HG03378 (cell line): ENCODE results near the gene TAF12.
"Not testable (repeated sequence)": the region's sequence is repeated elsewhere in the genome, so short reads cannot be mapped to it uniquely, and the experiment has no call there.

ENCODE experiments used
- ATAC-seq: cut with Tn5 transposase; IDR thresholded peaks from one replicate; pipeline ENCODE4 v1.9.1; 2021; ENCODE audit warnings: mild to moderate bottlenecking, moderate library complexity; ENCODE audit not compliant: unreplicated experiment

The TAF12 gene

DNA sequence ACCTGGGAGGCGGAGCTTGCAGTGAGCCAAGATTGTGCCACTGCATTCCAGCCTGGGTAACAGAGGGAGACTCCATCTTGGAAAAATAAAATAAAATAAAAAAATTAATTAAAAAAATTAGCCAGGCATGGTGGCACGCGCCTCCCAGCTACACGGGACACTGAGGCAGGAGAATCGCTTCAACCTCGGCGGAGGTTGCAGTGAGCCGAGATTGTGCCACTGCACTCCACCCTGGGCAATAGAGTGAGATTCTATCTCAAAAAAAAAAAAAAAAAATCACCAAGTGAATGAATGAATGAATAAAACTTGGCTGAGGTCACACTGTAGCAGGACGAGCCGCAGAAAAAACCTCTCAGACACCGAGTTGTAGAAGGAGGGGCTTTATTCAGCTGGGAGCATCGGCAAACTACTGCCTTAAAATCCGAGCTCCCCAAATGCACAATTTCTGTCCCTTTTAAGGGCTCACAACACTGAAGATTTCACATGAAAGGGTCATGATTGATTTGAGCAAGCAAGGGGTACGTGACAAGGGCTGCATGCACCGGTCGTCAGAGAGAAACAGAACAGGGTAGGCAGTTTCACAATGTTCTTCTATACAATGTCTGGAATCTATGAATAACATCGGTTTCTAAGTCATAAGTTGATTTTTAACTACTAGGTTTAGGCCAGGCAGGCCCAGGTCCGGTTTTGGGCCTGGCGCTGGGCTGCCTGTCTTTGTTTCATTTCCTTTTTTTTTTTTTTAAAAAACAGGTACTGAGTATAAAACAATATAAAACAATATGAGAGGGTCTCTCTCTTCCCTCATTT is 56.1 kb downstream of the TAF12 start:
- not testable (repeated sequence) for ATAC-seq

DNA sequence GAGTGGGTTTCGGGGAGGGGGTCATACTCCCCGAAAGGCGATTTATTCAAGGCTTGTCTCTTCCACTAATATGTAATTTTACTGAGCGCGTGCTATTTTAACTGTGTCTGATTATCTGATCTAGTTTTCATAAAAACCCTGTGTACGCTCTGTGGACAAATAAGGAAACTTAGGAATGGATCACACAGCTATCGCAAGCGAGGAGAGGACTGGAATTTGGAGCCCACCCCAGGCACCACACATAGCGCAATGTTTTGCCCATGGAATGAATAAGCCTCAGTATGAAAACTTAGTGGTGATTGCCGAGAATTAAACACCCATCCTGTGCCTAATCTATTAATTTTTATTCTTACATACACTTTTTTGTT is 60.6 kb downstream of the TAF12 start:
- ATAC-seq = no peak

DNA sequence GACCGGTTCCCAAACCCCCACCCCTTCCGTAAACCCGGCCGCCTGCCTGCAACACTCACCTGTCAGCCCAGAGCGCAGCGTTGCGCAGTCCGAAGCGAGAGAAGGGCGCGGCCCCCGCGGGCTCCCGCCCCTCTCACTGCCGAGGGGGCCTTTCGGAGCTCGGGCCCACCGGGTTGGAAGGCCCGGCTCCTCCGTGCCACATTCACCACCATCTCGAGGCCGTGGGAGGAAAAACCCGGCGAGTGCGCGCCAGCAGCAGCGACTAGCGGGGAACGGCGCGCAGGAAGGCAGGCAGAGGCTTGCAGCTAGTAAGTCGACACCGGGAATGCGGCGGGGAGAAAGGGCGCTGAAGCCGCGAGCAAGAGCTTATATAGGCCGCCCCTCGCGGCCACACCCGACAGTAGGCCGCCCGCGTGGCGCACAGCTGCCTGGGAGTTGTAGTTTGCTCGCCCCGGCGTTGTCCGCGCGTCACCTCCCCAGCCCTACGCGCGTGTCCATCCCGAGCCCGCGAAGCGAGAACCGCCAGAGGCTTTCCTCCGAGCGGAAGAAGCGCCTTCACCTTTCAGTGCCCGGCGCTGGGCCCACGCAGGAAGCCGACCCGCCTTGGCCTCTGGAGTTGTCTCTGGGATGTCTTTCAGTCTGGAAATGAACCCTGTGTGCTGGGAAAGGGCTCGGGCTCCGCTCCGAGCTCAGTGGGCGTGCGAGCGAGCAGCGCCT is 61.2 kb downstream of the TAF12 start:
- ATAC-seq = peak; percentile 62

GRCh38 chr1:28580722-28581530 is 61.9 kb downstream of the TAF12 start:
- ATAC-seq = peak; percentile 30

DNA sequence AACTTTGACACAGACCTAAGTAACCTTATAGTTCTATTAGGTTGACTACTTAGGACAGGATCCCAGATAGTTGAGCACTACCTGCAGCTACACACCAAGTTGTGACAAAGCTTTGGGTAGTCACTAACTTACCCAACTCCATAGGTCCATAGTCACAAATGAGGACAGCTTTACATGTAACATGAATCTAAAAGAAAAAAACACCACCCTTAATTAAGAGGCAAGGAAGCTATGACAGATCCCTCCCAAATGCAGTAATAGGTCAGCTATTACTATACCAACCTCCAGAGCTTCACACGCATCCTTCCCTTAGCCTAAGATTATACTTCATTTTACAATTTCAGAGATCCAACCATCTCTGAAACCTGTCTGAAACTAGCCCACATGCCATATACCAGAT is 63.5 kb downstream of the TAF12 start:
- no peak for ATAC-seq

DNA sequence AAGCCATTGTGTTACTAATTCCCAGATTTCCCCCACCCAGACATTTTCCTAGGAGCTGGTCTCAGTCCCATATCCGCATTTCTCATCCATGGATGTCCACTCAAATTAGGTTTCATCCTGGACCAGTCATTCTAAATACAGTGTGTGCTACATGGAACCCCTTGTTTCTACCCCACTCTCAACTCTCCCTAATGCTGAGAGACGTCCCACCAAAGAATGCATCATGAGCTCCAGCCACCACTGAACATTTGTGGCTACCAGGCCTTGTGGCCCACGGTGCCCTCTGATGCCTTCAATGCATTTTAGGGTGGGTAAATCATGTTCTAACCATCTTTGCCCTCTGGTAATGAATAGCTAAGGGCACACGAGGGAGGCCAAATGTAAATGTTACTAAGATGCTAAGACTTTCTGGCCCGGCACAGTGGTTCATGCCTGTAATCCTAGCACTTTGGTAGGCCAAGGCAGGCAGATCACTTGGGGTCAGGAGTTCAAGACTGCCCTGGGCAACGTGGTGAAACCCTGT is 64.1 kb downstream of the TAF12 start:
- ATAC-seq = no peak

GRCh38 chr1:28577738-28578536 is 64.9 kb downstream of the TAF12 start:
- ATAC-seq = no peak

GRCh38 chr1:28577052-28577678 is 65.7 kb downstream of the TAF12 start:
- no peak for ATAC-seq

- no peak for ATAC-seq
These were observed 69.3 kb downstream of the TAF12 start for GRCh38 chr1:28573564-28573963.

DNA sequence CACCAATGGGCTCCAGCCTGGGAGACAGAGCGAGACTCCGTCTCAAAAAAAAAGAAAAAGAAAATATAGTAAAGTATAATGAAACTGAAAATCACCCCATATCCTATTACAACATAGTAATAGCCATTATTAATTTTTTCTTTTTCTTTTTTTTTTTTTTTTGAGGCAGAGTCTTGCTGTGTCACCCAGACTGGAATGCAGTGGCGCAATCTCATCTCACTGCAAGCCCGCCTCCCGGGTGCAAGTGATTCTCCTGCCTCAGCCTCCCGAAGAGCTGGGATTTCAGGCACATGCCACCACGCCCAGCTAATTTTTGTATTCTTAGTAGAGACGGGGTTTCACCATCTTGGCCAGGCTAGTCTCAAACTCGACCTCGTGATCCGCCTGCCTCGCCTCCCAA is 70.0 kb downstream of the TAF12 start:
- ATAC-seq = not testable (repeated sequence)

- ATAC-seq = no peak
These were observed 71.0 kb downstream of the TAF12 start for GRCh38 chr1:28571911-28572310.

- no peak for ATAC-seq
These were observed 75.9 kb downstream of the TAF12 start for GRCh38 chr1:28566931-28567330.

DNA sequence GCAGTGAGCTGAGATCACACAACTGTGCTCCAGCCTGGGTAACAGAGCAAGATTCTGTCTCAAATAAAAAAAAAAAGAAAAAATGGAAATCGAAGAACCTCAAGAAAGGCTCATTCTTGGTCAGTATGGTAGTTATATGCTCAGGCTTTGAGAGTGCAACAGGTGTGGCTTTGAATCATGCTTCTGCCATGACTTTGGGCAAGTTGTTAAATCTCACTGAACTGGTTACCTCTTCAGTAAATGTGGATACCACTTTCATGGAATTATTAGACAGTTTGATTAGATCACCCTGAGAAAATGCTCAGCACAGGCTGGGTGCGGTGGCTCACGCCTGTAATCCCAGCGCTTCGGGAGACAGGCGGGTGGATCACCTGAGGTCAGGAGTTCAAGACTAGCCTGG is 77.1 kb downstream of the TAF12 start:
- no peak for ATAC-seq

GRCh38 chr1:28565040-28565439 is 77.8 kb downstream of the TAF12 start:
- no peak for ATAC-seq

GRCh38 chr1:28564310-28564709 is 78.6 kb downstream of the TAF12 start:
- ATAC-seq = no peak

DNA sequence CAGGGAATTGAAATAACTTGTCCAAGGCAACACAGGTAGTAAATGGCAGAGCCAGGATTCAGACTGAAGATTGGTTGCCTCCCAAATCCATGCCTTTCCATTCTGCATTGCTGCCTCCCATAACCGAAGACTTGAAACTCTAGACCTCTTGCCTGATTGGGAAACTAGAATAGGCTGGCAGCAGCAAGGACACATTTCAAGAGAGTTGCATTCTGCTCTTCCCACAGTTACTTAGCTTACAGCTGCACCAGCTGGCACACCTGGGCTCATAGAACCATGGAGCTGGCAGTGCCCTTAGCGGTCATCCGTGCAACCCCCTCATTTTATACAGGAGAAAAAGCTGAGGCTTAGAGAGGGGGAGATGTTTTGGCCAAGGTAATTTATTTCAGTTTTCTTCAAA is 82.0 kb downstream of the TAF12 start:
- ATAC-seq = no peak
